Ishikawa (cell line): ENCODE data around the gene MPST.

ENCODE experiments used
- CEBPB ChIP-seq: IDR thresholded peaks from 2 replicates; pipeline ENCODE4 v1.6.1; 2012
- CREB1 ChIP-seq: IDR thresholded peaks from 2 replicates; pipeline ENCODE4 v1.6.1; 2012; ENCODE audit warnings: low read depth
- EGR1 ChIP-seq: IDR thresholded peaks from 2 replicates; pipeline ENCODE4 v1.6.1; 2012
- EP300 ChIP-seq: IDR thresholded peaks from 2 replicates; pipeline ENCODE4 v1.6.1; 2012; ENCODE audit warnings: borderline replicate concordance
- FOXM1 ChIP-seq: IDR thresholded peaks from 2 replicates; pipeline ENCODE4 v1.6.1; 2012; ENCODE audit warnings: low read depth, borderline replicate concordance
- NFIC ChIP-seq: IDR thresholded peaks from 2 replicates; pipeline ENCODE4 v1.6.1; 2012
- RAD21 ChIP-seq: IDR thresholded peaks from 2 replicates; pipeline ENCODE4 v1.6.1; 2012; ENCODE audit warnings: low read depth
- TAF1 ChIP-seq: IDR thresholded peaks from 2 replicates; pipeline ENCODE4 v1.6.1; 2012; ENCODE audit warnings: low read depth, mild to moderate bottlenecking
- TCF12 ChIP-seq: IDR thresholded peaks from 2 replicates; pipeline ENCODE4 v1.6.1; 2012; ENCODE audit warnings: low read depth
- TEAD4 ChIP-seq: IDR thresholded peaks from 2 replicates; pipeline ENCODE4 v1.6.1; 2012
- YY1 ChIP-seq: IDR thresholded peaks from 2 replicates; pipeline ENCODE4 v1.6.1; 2012; ENCODE audit warnings: low read depth
- ZBTB7A ChIP-seq: IDR thresholded peaks from 2 replicates; pipeline ENCODE4 v1.6.1; 2012; ENCODE audit warnings: low read depth
- TF ChIP-seq, protein P1 (sequence below): IDR thresholded peaks from 2 replicates; pipeline ENCODE4 v1.6.1; 2012
- TF ChIP-seq, protein P2 (sequence below): IDR thresholded peaks from 2 replicates; pipeline ENCODE4 v1.6.1; 2012
- TF ChIP-seq, protein P3 (sequence below): IDR thresholded peaks from 2 replicates; pipeline ENCODE4 v1.6.1; 2012; ENCODE audit warnings: low read depth, mild to moderate bottlenecking

The MPST gene

DNA sequence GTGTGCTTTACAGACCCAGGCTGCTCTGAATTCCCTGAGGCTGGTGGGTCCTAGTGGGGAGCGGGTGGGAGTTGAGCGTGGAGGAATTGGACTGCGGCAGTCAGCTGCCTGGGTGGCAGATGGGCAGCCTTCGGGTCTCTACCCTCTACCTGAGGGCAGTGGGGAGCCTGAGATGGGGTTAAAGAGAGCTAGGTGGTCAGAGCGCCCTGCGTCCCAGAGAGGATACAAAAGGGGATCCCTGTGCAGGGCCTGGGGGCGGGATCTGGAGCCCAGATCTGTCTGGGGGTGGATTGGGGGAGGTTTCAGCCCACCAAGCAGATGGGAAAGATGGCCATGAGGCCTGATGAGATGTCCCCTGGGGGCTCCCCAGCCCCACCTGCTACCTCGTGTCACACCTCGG lies 50.2 kb downstream of the MPST start:
- no peak for TF ChIP-seq TAF1
- no peak for TF ChIP-seq EP300
- TF ChIP-seq EGR1: no peak
- TF ChIP-seq CEBPB: no peak
- no peak for TF ChIP-seq YY1
- TF ChIP-seq CREB1: no peak
- TF ChIP-seq, protein P1, sequence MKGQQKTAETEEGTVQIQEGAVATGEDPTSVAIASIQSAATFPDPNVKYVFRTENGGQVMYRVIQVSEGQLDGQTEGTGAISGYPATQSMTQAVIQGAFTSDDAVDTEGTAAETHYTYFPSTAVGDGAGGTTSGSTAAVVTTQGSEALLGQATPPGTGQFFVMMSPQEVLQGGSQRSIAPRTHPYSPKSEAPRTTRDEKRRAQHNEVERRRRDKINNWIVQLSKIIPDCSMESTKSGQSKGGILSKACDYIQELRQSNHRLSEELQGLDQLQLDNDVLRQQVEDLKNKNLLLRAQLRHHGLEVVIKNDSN: no peak
- TF ChIP-seq ZBTB7A: no peak
- no peak for TF ChIP-seq RAD21
- TF ChIP-seq TCF12: no peak
- no peak for TF ChIP-seq FOXM1
- TF ChIP-seq, protein P2, sequence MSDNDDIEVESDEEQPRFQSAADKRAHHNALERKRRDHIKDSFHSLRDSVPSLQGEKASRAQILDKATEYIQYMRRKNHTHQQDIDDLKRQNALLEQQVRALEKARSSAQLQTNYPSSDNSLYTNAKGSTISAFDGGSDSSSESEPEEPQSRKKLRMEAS: no peak
- TF ChIP-seq TEAD4: no peak
- TF ChIP-seq, protein P3, sequence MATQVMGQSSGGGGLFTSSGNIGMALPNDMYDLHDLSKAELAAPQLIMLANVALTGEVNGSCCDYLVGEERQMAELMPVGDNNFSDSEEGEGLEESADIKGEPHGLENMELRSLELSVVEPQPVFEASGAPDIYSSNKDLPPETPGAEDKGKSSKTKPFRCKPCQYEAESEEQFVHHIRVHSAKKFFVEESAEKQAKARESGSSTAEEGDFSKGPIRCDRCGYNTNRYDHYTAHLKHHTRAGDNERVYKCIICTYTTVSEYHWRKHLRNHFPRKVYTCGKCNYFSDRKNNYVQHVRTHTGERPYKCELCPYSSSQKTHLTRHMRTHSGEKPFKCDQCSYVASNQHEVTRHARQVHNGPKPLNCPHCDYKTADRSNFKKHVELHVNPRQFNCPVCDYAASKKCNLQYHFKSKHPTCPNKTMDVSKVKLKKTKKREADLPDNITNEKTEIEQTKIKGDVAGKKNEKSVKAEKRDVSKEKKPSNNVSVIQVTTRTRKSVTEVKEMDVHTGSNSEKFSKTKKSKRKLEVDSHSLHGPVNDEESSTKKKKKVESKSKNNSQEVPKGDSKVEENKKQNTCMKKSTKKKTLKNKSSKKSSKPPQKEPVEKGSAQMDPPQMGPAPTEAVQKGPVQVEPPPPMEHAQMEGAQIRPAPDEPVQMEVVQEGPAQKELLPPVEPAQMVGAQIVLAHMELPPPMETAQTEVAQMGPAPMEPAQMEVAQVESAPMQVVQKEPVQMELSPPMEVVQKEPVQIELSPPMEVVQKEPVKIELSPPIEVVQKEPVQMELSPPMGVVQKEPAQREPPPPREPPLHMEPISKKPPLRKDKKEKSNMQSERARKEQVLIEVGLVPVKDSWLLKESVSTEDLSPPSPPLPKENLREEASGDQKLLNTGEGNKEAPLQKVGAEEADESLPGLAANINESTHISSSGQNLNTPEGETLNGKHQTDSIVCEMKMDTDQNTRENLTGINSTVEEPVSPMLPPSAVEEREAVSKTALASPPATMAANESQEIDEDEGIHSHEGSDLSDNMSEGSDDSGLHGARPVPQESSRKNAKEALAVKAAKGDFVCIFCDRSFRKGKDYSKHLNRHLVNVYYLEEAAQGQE: no peak

DNA sequence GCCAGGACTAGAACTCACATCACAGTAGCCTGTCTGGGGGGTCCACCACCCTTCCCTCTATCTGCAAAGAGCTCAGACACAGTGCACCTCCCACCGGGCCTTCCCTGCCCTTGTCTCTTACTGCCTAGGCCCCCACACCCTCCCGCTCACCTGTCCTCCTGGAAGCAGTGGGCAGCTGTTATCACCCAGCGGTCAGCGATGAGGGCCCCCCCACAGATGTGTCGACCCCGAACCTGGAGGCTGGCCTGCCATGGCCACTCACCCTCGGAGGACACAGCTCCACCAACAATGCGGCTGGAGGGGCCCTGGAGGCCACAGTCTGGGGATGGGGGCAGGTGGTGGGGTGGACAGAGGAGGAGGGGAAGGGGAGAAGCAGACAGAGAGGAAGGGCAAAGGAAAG lies 50.8 kb downstream of the MPST start:
- TF ChIP-seq EGR1 (no peak), CEBPB (no peak), YY1 (no peak), EP300 (no peak), ZBTB7A (no peak), TAF1 (no peak), NFIC (no peak), TCF12 (no peak)
- TF ChIP-seq, protein P1: no peak

DNA sequence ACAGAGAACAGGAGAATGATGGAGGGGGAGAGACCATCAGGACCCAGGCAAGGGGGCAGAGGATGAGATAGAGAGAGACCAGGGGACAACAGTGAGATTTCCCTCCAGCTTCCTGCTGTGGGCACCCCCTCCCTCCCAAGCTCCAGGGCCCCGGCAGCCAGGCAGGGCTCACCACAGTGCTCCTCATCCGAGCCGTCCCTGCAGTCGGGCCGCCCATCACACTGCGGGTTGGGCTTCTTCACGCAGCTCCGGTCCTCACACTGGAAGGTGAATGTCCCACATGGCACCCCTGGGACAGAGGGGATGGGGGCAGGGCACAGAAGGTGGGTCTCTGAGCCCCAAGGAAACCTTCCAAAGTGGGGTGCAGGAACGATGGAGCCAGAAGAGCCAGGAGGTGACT lies 51.2 kb downstream of the MPST start:
- TF ChIP-seq CREB1 (no peak), EP300 (no peak), NFIC (no peak), YY1 (no peak), FOXM1 (no peak), TEAD4 (no peak), CEBPB (no peak), EGR1 (no peak), ZBTB7A (no peak), TAF1 (no peak)
- TF ChIP-seq, protein P2: no peak
- TF ChIP-seq, protein P3: no peak
- TF ChIP-seq, protein P1: no peak

DNA sequence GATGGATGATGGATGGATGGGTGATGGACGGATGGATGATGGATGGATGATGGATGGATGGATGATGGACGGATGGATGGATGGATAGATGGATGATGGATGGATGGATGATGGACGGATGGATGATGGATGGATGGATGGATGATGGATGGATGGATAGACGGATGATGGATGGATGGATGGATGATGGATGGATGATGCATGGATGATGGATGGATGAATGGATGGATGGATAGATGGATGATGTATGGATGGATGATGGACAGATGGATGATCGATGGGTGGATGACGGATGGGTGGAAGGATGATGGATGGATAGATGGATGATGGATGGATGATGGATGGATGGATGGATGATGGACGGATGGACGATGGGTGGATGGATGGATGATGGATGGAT lies 53.1 kb downstream of the MPST start:
- TF ChIP-seq, protein P3: no peak
- no peak for TF ChIP-seq TCF12
- TF ChIP-seq, protein P1: no peak
- no peak for TF ChIP-seq EGR1
- no peak for TF ChIP-seq CREB1
- TF ChIP-seq TEAD4: no peak
- TF ChIP-seq RAD21: no peak
- no peak for TF ChIP-seq ZBTB7A
